GM15510 (cell line): ENCODE measurements around the gene NFATC1.

Experiments
- POLR2A ChIP-seq: IDR thresholded peaks from 3 replicates; pipeline ENCODE4 v1.6.1; 2011; ENCODE audit warnings: borderline replicate concordance; ENCODE audit not compliant: insufficient read length; ENCODE audit errors: extremely low read depth

The NFATC1 gene

DNA sequence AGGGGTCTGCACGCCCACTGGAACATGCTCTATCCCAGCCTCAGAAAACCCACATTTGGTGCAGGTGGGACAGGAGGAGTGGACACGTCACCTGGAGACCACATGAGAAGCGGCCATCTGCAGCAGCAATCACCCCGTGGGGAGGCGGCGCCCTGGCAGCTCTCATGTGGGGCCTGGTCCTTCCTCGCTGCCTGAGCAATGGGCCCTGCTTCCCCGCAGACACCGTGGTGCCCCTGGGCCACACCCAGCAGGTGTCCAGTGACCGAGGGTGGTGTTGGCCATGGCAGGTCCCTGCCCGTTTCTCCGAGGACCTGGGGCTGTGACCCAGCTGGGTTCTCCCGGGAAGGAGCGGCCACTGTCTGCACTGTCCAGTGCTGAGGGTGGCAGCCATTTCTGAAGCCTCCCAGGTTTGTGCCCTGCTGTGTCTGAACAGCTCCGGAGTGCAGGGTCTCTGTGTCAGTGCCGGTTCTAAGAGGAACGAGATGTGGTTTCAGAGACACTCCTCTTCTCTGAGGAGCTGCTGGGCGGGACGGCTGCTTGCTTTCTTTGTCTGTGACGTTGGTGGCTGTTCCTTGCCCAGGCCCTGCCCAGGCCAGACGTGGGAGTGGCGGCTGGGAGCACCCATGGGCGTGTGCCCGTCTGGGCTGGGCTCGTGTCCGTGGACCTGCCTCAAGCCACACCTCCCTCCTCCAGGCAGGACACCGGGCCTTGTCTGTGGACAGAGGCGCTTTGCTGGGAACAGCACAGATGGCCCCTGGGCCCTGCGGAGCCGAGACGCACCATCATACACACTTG lies 44.8 kb downstream of the NFATC1 start:
- no peak for TF ChIP-seq POLR2A

DNA sequence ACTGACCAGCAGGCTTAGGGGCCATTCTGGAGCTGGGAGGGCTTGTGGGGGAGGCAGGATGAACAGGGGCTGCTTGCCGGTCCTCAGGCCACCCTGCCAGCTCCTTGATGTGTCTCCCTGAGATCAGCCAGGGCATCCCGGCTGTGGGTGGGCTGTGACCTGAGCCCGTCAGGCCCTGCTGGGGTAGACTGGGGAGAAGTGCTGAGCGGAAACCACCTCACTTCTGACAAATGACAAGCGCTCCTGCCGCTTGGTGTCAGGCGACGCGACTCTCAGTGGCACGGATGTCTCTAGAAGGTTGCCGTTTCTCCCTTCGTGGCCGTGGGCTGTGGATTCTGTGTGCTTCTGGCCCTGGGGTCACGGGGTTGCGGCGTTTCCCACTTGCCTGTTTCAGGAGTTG lies 45.7 kb downstream of the NFATC1 start:
- TF ChIP-seq POLR2A: no peak

DNA sequence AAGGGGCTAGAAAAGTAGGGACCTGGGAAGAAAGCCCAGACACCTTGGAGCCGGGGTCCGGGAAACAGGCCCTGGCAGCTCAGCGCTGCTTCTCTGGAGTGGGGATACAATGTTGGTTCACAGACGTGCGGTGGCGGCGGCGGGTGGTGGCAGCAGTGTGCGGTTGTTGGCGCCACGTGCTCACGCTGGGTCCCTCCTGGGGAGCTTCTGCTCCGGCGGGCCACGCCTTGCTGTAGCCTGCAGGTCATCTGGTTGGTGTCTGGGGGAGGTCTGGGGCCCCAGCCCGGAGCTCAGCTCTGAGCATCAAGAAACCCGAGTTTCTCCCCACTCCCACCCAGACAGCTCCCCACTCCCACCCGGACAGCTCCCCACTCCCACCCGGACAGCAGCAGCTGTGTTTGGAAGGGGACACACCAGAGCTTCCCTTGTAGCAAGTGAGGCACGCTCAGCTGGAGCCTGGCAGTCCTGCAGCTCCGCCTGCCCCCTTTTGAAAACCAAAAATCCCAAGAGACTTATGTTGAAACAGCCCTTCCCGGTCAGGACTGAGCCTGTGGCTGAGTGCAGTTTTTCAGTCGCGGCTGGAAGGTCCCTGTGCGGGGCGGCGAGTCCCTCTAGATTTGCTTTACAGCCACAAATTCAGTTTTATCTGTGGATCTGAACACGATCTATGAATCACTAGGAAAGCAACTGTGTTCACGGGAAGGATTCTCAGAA lies 46.9 kb downstream of the NFATC1 start:
- TF ChIP-seq POLR2A: no peak

DNA sequence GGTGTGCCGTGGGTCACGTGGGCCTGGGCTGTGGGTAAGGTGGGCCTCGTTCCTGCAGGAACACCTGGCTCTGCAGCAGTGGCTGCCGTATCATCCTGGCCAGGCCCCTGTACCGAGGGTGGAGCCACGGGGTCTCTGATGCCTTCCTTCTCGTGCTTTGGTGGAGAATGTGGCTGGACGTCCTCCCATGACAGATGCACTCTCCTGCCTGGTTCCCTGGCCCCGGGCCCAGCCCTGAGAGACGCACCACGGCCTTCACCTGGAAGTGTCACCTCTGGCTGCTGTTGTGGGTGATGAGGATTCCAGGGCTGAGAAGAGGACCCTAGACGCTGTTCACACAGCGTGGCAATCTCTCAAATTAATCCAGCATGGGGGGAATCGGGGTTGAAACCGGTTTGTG lies 49.5 kb downstream of the NFATC1 start:
- TF ChIP-seq POLR2A: no peak

DNA sequence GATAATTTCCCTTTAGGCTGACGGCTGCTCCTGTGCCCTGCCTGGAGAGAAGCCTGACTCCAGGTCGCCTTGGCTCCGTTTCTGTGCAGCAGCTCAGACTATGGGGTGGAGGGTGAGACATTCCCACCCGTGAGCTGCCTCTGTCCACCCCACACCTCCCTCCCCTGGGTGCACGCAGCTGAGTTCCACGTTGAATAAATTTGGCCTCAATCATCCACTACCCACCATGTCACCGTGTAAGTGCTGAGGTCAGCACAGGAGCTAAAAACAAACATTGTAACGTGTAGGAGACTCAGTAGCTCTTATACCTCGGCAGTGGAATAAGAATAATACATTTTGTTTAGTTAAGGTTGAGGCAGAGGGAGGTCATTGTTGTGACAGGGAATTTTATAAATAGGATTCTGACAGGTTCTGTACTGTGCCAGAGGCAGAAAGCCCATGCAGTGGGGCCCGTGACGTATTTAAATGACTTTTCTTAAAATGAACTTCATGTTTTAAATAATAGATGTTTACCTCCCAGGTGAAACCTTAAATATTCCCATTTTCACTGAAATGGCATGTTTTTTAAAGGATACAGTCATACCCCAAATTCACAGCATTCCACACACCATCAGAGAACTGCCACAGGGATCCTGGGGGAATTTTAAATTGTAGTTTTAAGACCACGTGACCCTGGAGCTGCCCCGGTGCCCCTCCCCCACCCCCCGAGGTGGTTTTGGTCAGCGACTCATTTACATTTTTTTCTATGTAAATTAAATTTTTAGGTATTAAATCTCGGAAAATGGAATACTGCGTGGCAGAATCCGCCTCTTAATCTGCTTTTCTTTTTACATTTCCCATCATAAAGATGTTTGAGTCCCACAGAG lies 50.2 kb downstream of the NFATC1 start:
- no peak for TF ChIP-seq POLR2A

DNA sequence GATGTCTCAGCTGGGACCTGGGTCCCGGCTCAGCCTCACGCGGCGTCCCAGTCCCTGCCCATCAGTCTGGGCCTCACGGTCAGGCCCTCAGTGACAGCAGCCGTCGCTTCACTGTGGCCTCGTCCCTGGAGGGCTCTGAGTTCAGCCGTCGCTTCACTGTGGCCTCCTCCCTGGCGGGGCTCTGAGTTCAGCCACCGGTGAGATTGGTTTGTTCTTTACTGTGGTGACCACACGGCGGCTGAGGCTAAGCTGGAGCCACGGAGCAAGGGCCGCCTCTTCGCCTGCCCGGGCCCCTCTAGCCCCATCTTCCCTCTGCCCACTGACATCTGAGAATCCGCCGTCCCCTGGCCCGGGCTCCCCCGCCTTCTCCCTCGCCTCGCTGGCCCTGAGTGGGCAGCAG lies 51.2 kb downstream of the NFATC1 start:
- no peak for TF ChIP-seq POLR2A

DNA sequence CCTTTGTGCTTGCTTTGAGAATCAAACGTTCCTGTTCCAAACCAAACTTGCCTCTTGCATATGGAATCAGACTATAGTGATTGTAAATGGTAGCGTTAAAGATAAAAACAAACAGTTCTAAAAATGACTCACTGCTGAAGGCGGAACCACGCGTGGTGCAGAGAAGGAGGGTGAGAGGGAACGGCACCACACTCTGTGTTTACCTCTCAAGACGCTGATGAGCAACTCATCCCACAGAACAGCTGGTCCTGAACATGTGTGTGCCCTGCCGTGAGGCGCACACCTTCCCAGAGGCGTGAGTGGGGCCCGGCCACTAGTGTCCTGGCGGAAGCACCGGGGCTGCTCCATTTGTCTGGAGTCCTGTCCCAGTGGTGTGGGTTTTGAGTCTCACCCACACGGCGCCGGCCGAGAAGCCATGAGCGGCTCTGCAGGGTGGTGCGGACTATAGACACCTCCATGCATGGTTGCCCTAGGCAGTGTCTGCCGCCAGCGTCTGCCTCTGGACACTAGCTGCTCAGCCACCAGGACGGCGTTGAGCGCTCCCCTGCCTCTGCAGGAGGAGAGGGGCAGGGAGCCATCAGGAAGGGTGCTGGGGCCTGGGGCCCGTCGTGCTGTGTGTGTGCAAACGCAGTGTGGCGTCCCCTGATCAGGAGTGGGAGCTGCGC lies 52.1 kb downstream of the NFATC1 start:
- TF ChIP-seq POLR2A: no peak

DNA sequence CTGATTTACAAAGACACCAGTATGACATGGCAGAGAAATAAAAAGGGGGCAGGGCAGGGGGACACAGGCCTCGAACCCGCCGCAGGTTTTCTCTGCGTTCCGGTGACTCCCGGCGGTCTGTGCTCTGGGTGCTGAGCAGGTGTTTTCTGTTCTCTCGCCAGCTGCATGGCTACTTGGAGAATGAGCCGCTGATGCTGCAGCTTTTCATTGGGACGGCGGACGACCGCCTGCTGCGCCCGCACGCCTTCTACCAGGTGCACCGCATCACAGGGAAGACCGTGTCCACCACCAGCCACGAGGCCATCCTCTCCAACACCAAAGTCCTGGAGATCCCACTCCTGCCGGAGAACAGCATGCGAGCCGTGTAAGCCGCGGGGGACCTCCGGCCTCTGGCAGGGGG lies 52.9 kb downstream of the NFATC1 start:
- no peak for TF ChIP-seq POLR2A

DNA sequence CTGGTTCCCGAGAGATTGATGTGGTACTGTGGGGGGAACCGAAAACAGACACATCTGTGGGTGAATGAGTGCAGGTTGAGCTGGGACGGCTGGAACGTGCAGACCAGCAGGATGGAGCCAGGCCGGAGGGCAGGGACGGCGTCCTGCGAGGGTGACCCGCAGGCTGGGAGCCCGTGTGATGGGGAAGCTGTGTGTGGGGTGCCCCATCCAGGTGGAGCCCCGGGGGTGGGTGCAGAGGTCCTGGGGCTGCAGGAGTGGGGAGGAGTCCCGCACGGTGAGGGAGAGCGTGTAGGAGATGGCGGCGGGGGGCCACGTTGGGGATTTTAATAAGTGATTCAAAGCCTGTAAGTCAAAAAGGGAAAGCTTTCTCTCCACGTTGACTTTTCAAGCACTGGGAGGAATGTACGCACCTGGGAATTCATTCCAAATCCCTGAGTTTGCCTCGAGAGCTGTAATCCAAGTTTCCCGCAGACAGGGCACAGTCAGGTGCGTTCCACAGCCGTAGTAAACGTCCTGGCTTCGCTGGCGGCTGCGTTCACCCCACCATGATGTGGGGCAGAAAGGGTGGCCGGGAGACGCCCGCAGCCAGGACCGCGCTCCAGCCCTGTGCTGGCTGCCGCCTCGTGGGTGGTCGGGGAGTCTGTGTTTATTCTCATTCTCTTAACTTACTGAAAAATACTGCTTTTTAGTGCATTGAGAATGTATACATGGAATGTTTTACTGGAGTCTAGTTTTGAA lies 54.0 kb downstream of the NFATC1 start:
- TF ChIP-seq POLR2A: no peak

DNA sequence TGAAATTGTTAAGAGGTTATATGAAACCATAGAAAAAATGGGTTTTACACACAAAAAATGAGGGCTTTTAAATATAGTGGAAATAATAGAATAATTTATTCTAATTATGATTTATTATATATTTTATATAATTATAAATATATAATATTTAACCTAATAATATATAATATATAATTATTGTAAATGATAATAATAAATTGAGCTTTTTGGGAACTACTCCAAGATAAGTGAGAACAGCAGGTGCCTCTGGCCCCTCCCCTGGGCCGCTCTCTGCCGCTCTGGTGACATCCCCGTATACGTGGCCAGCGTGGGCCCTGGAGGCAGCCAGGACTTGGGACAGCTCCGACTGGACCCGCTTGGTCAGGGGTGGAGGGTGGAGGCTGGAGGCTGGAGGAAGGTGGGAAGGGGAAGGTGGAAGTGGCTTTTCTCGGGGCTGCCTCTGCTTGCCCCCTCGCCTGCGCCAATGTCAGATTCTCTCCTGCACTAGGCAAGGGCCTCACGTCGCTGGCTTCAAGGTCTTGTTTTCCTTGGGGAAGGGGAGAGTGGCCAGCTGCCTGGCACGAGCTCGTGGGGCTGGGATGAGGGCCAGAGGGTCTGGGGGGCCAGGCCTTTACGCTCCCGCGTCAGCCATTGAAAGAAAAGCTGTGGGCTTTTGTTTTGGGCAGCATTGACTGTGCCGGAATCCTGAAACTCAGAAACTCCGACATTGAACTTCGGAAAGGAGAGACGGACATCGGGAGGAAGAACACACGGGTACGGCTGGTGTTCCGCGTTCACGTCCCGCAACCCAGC lies 54.8 kb downstream of the NFATC1 start:
- no peak for TF ChIP-seq POLR2A

DNA sequence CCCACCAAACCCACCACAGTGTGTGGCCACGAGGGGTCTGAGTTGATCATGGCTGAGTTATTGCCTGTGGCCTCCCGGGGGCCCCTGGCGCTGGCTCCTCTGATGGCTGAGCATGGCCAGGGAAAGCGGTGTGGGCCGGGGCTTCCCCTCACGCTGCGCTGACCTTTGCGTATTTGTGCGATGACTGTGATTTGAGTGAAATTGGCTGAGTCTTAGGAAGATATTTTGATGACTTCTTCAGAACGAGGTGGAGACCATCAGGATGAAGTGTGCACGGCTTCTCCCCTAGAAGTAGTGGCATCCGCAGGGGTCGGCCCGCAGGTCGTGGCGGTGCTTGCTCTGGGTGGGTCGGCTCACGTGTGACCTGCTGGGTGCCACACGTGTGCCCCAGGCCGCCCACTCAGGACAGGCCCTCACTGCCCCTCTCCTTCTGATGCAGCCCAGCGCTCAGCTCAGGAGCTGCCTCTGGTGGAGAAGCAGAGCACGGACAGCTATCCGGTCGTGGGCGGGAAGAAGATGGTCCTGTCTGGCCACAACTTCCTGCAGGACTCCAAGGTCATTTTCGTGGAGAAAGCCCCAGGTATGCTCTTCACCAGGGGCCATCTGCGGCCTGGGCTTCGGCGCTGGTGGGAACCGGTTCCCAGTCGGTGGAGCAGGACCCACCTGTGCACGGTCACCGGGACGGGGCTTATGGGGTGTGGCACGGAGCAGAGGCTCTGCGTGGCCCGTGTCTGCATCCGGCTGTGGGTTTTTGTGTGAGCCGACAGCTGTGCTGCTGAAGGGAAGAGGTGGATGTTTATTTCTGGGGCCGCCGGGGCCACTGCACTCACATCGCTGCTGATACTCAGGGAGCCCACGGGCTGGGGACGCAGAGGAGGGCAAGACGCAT lies 55.8 kb downstream of the NFATC1 start:
- TF ChIP-seq POLR2A: no peak
